Mucosa of descending colon (tissue), 3 donors: ENCODE results near the gene WEE1. TPM values are rescaled to one million over a fixed set of nuclear protein-coding genes. Genes with fewer than 3 reads are reported as not detected.

Source experiments
- ATAC-seq: fragments of 200-7000 bp; cut with Tn5 transposase; one replicate; pipeline ENCODE4 v1.9.1; 2020; ENCODE audit warnings: mild to moderate bottlenecking, moderate library complexity
- DNase-seq, 3 donors: peaks; one replicate each; pipeline ENCODE4 v3.0.0-alpha.2; 2020
- H3K36me3 ChIP-seq: fragments of 200-600 bp; one replicate; pipeline ENCODE4 v1.8.0; 2021; ENCODE audit warnings: low read depth, mild to moderate bottlenecking
- H3K4me1 ChIP-seq: fragments of 200-600 bp; one replicate; pipeline ENCODE4 v1.8.0; 2021; ENCODE audit warnings: low read depth, mild to moderate bottlenecking
- H3K4me3 ChIP-seq: fragments of 200-600 bp; one replicate; pipeline ENCODE4 v1.8.0; 2021; ENCODE audit warnings: mild to moderate bottlenecking
- H3K9me3 ChIP-seq: fragments of 200-600 bp; one replicate; pipeline ENCODE4 v1.8.0; 2021; ENCODE audit warnings: mild to moderate bottlenecking
- CTCF ChIP-seq: fragments of 200-600 bp; IDR thresholded peaks from one replicate; pipeline ENCODE4 v1.8.0; 2022; ENCODE audit warnings: antibody characterized with exemption, mild to moderate bottlenecking
- intact Hi-C, 2 donors: fragments of 100-400 bp; cut with DNase I in 1 of 2; cut with micrococcal nuclease in 1 of 2; formaldehyde crosslinking; loops; one replicate each; pipeline versions ENCODE4 v1.11.0 to v1.11.1; 2022; cut with DNase I, micrococcal nuclease
- total RNA-seq, 3 donors: library from RNA; stranded (reverse); fragmentation: NEBNext Ultra II Directional in 2 of 3; extraction: Animal tissue kit (Norgen Biotek cat#: 25700) in 2 of 3; gene quantifications; one replicate each; pipeline versions ENCODE4 v1.2.1 to v1.2.4, GENCODE V29; 2021 to 2023
- donor health status: DM: no; HTN: no; CAD: no; lungs with moderate emphysema.
- donor health status: DM: no; HTN: no; CAD: no.
- donor health status: DM: no; HTN: yes; CAD: no.

WEE1 gene
- total RNA-seq, 3 donors from 2014 or later = 17.5 to 33.6 (median 18.0) TPM

DNA sequence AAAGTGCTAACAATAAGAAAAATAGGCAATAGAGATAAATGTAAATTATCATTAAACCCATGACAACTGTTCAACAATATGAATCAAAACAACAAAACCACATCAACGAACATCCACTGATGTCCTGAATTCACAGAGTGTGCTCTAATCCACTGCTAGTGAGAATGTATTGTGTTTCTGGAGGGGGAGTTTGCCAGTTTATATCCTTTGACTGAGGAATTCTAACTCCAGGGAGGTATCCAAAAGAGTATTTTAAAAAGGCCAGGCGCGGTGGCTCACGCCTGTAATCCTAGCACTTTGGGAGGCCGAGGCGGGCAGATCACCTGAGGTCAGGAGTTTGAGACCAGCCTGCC is 1.7 kb upstream of the WEE1 start:
- Histone ChIP-seq H3K36me3 (peaks cover 3% of the 10 kb centered on the region), H3K4me1 (peaks cover 21% of the 10 kb centered on the region), H3K4me3 (no peak overlapping the region), H3K9me3 (no peaks in the 10 kb centered on the region)
- DNase-seq = no peak
- no peak for TF ChIP-seq CTCF
- no peak for ATAC-seq
- intact Hi-C loops = loop anchor here in 1 of 2 donors (10.0 kb wide), 1 partner anchor 47 kb away; no protein-coding TSS in a partner anchor

- Histone ChIP-seq H3K9me3 (no peaks in the 10 kb centered on the region), H3K4me1 (peaks cover 23% of the 10 kb centered on the region), H3K4me3 (peak overlapping the region; percentile 77), H3K36me3 (peaks cover 3% of the 10 kb centered on the region)
- TF ChIP-seq CTCF = no peak
- intact Hi-C loops = loop anchor here in 1 of 2 donors (10.0 kb wide), 1 partner anchor 49 kb away; no protein-coding TSS in a partner anchor
- ATAC-seq (no peak), DNase-seq (peak; percentile 22 to 65 (median 64))
Measured at GRCh38 chr11:9573775-9574621, 528 bp downstream of the WEE1 start.

GRCh38 chr11:9574622-9575259 is 1.3 kb downstream of the WEE1 start:
- no peaks in the 10 kb centered on the region for H3K9me3 ChIP-seq
- peaks cover 20% of the 10 kb centered on the region for H3K4me1 ChIP-seq
- peaks cover 3% of the 10 kb centered on the region for H3K36me3 ChIP-seq
- TF ChIP-seq CTCF = no peak
- intact Hi-C loops = loop anchor here in 1 of 2 donors (10.0 kb wide), 1 partner anchor 50 kb away; no protein-coding TSS in a partner anchor
- DNase-seq (peak; percentile 42 to 65 (median 65)), ATAC-seq (peak; percentile 1)
- peak overlapping the region; percentile 77 for H3K4me3 ChIP-seq

GRCh38 chr11:9575260-9576240 is 2.1 kb downstream of the WEE1 start:
- intact Hi-C loops = loop anchor here in 1 of 2 donors (10.0 kb wide), 1 partner anchor 51 kb away; no protein-coding TSS in a partner anchor
- ATAC-seq = peak; percentile 44
- Histone ChIP-seq H3K4me3 (peak overlapping the region; percentile 77), H3K36me3 (peaks cover 3% of the 10 kb centered on the region), H3K4me1 (peaks cover 15% of the 10 kb centered on the region), H3K9me3 (no peaks in the 10 kb centered on the region)
- peak in 2 of 3 donors; percentile 53 to 77 for DNase-seq
- no peak for TF ChIP-seq CTCF
